Left forelimb (tissue), 1 donor: ENCODE measurements around the gene TMEM256.

Experiments
- DNase-seq: peaks from one replicate; pipeline ENCODE4 v3.0.0-alpha.2; 2018; ENCODE audit warnings: low spot score

TMEM256 gene

GRCh38 chr17:7403977-7404736 is at the start of gene TMEM256:
TSS of gene TMEM256 (minus strand) at chr17:7404097. CDS start at chr17:7404084, 13 bp downstream.
- DNase-seq = peak; percentile 99

- DNase-seq = no peak
Measured at GRCh38 chr17:7448461-7448860, 44.6 kb upstream of the TMEM256 start.

GRCh38 chr17:7445619-7445968 is 41.7 kb upstream of the TMEM256 start:
- DNase-seq = no peak

- peak; percentile 79 for DNase-seq
Measured at GRCh38 chr17:7444682-7445618, 41.1 kb upstream of the TMEM256 start, which contains the start of gene CHRNB1. TSS of gene CHRNB1 (plus strand) at chr17:7445061. CDS start at chr17:7445128, 67 bp downstream.

- no peak for DNase-seq
Measured at GRCh38 chr17:7443499-7444485, 39.9 kb upstream of the TMEM256 start.

- no peak for DNase-seq
Measured at GRCh38 chr17:7442142-7442541, 38.2 kb upstream of the TMEM256 start.

- DNase-seq = no peak
Measured at GRCh38 chr17:7441266-7441665, 37.4 kb upstream of the TMEM256 start.

- DNase-seq = no peak
Measured at GRCh38 chr17:7440834-7441195, 36.9 kb upstream of the TMEM256 start.

- no peak for DNase-seq
Measured at GRCh38 chr17:7440113-7440833, 36.4 kb upstream of the TMEM256 start.

GRCh38 chr17:7439462-7440112 is 35.7 kb upstream of the TMEM256 start, which contains the start of gene FGF11:
TSS of gene FGF11 (plus strand) at chr17:7439512. CDS start at chr17:7439621, 109 bp downstream.
- no peak for DNase-seq

- no peak for DNase-seq
Measured at GRCh38 chr17:7438656-7439460, 35.0 kb upstream of the TMEM256 start.

- no peak for DNase-seq
Measured at GRCh38 chr17:7437950-7438614, 34.2 kb upstream of the TMEM256 start.

GRCh38 chr17:7437369-7437863 is 33.5 kb upstream of the TMEM256 start:
- DNase-seq = no peak

GRCh38 chr17:7436556-7437368 is 32.9 kb upstream of the TMEM256 start:
- no peak for DNase-seq

GRCh38 chr17:7435676-7436555 is 32.0 kb upstream of the TMEM256 start:
- DNase-seq = no peak

- DNase-seq = no peak
Measured at GRCh38 chr17:7432296-7432695, 28.4 kb upstream of the TMEM256 start.

- DNase-seq = no peak
Measured at GRCh38 chr17:7431231-7431630, 27.3 kb upstream of the TMEM256 start.
